Activated CD4-positive, alpha-beta T cell treated with anti-CD3 and anti-CD28 coated beads, Interleukin-2, amount 50 U/mL, for 16 hours (primary cell): ENCODE results near the gene EFCC1.

Source experiments
- DNase-seq: peaks from one replicate; pipeline ENCODE4 v3.0.0-alpha.2; 2020

EFCC1 gene

DNA sequence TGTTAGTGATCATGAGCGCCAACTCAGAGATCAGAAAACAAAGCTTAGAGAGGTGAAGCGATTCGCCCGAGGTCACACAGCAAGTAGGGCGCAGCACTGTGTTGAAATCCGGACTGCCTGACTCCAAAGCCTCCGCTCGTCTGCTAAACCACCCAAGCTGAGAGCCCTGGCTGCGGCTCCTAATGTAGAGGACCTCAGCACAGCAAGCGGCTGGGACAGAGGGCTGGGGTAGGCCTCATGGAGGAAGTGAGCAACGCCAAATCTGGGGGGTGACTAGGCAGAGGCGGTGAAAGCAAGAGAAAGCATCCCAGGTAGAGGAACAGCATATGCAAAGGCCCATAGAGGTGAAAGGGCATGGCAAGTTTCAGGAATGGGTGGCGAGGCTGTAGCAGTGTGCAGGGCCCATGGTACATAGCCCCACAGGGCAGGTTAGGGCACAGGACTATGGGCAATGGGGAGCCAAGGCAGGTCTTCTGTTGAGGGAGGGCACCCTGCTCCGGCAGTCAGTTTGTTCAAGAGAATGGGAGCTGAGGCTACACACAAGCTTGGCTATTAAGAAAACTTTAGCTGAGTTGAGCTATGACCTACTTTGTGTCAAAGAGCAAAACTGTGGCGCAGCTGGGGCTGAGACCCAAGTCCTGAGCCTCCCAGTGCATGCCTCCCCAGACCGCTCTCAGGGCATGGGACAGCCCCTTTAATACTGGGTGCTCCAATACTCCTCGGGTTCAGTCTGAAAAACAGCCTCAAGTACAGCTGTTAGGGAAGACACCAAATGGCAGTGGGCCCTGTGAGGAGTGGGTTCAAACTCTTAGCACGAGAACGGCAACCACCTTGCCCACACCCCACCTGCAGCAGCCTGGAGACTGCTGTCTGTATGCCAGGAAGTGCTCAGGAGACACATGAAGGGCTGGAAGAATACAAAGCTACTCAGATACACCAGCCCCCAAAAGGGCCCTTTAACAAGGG, 6.2 kb upstream of the EFCC1 start:
- no peak for DNase-seq

- DNase-seq = no peak
Measured at GRCh38 chr3:128995737-128996136, 5.4 kb upstream of the EFCC1 start.

GRCh38 chr3:128996200-128996599, 4.9 kb upstream of the EFCC1 start:
- no peak for DNase-seq

DNA sequence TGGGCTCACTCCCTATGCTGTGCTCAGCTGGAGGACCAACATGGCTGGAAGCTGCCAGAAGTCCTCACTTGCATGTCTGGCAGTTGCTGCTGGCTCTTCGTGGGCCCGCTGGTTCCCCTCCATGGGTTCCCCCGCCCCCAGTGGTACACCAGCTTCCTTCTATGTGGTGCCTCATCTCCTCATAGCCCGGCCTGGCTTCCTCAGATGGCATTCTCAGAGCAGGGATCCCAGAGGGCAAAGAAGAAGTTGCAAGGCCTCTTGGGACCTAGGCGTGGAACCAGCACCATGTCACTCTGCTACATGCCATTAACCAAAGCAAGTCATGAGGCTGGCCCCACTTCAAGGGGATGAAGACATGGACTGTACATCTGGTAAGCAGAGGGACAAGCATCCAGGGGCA, 4.4 kb upstream of the EFCC1 start:
- DNase-seq = no peak

GRCh38 chr3:128997486-128998133, 3.5 kb upstream of the EFCC1 start:
- no peak for DNase-seq

GRCh38 chr3:128998561-128998960, 2.5 kb upstream of the EFCC1 start:
- DNase-seq = no peak

GRCh38 chr3:128999102-128999501, 2.0 kb upstream of the EFCC1 start:
- DNase-seq = no peak

- DNase-seq = no peak
Measured at GRCh38 chr3:129000742-129001100, 383 bp upstream of the EFCC1 start.

DNA sequence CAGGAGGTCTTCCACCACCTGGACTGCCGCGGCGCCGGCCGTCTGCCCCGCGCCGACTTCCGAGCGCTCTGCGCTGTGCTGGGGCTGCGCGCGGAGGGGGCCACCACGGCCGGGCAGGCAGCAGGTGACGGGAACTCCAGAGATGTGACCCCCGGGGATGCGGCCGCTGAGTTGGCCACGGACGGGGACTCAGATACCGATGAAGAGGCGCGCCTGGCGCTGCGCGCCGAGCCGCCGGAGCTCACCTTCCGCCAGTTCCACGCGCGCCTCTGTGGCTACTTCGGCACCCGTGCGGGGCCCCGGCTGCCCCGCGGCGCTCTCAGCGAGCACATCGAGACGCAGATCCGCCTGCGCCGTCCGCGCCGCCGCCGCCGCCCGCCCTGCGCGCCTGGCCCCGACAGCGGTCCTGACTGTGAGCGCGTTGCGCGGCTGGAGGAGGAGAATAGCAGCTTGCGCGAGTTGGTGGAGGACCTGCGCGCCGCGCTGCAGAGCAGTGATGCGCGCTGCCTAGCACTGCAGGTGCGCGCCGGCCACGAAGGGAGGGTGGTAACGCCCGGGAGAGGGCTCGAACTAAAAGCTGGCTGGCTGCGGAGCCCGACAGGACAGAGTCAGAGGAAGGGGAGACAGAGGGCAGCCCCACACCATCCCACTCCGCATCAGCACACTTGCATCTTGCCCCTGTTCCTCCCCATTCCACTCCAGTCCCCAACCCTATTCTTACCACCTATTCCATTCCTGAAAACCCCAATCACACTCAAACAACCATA, 885 bp downstream of the EFCC1 start:
- no peak for DNase-seq

GRCh38 chr3:129002573-129003569, 1.8 kb downstream of the EFCC1 start:
- DNase-seq = no peak

DNA sequence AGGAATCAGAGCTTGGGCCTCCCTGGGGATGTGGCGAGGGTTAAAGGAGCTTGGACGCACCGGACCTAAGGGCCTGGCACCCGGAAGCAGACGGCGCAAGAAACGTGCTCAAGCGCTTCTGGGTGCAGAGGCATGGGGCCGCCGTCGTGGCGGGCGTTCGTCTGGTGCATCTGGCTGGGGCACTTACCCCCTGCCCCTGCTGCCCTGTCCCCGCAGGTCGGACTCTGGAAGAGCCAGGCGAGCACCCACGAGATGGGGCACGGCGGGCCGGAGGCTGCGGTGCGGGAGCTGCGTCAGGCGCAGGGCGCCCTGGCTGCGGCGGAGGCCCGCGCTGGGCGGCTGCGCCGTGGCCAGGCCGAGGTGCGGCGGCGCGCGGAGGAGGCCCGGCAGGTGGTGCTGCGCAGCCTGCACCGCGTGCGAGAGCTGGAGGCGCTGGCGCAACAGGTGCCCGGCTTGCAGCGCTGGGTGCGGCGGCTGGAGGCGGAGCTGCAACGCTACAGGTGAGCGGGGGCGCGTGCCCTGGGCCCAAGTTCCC, 2.5 kb downstream of the EFCC1 start:
- no peak for DNase-seq

DNA sequence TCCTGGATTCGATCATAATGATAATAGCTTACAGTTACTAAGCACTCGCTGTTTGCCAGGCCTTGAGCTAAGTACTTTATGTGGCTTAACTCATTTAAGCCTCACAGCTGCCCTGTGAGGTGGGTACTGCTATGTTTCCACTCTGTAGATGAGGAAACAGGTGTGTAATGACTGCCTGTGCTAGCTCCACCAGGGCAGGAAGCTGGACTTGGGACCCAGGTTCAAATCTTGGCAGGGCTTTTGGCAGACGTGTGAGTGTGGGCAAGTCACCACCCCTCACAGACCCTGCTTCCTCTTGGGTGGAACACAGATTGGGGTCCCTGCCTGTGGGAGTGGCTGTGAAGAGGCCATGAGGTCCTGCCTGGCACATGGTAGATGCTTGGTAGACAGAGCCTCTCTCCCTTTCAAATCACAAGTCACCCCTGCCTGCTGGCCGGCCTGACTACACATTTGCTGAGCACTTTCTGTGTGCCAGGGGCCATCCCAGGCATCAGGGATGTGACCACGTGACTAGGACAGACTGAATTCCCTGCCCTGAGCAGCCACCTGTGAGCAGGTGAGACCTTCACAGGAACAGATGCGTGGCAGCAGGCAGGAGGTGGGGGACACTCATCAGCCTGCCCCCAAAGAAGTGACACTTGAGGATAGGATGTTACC, 3.7 kb downstream of the EFCC1 start:
- no peak for DNase-seq

DNA sequence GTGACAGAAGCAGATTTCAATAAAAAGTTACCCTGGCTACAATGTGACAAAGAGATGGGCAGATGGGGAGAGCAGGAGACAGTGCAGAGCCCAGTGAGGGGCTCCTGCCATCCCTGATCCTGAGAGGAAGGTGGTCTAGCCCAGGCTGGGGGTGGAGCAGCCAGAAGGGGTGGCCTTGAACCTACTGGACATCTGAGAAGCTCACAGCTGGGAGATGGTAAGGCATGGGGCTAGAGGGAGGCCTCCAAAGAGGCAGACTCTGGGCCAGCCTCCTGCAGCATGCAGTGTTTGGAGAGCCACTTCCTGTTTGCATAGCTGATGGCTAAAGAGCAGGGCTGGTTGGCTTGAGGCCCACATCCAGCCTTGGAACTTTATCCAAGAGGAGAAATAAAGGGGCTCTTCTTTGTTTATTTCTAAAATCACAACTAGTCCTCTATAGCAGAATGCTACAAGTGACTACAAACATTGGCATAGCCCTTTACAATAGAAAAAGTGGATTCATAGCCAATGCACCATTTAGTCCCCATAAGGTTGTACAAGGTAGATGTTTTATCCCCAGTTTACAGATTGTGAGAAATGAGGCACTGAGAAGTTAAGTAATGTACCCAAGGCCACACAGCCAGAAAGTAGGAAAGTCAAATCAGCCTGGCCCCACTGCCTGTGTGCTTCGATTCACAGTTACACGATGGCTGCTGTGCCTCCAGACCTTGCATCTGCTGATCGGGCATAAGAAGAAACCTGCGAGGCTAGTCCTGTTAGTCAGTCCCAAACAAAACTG, 4.6 kb downstream of the EFCC1 start:
- no peak for DNase-seq

DNA sequence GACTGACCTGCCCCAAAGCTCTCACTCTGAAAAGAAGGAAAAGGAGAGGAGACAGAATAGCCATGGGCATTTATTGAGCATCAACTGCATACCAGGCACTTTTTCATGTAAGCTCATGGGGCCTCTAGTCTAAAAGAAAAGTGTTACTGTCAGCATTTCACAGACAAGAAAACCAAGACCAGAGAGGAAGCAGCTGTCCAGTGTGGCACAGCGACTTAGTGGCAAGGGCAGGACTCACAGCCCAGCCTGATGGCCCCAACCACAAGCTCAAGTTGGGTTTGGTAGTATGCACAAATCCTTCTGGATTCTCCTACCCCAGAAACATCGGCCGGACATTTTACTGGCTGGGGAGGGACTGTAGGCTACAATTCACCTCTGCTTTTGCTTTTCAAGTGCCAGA, 5.8 kb downstream of the EFCC1 start:
- no peak for DNase-seq

- no peak for DNase-seq
Measured at GRCh38 chr3:129007792-129008191, 6.7 kb downstream of the EFCC1 start.

- no peak for DNase-seq
Measured at GRCh38 chr3:129009266-129009665, 8.2 kb downstream of the EFCC1 start.

DNA sequence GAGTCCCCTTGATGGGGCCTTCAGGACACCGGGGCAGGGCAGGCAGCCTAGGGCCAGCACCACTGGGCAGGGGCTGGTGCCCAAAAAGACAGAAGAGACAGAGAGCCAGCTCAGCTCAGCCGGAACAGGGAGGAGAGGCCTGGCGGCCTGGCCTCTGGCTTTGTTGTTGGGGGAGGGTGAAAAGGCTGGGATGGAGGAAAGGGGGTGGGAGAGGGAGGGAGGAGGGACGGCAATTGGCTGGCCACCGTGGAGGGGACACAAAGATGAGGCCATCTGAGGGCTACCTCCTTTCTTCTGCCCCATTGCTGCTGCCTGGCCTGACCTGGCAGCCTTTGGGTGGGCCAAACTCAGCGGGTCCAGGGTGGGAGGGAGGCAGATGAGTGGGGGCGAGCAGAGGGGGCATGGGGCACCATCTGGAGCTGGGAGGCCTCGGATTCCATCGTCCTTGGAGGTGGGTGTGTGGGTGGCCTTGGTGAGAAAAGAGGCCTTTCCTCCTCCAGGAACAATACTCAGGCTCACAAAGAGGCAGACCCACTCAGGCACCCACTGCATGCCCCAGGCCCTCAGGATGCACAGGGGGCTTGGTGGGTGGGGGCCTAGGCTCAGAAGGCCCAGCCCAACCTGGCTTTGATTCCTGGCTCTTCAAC, 9.3 kb downstream of the EFCC1 start:
- no peak for DNase-seq

- DNase-seq = no peak
Measured at GRCh38 chr3:129013491-129013891, 12.4 kb downstream of the EFCC1 start.

DNA sequence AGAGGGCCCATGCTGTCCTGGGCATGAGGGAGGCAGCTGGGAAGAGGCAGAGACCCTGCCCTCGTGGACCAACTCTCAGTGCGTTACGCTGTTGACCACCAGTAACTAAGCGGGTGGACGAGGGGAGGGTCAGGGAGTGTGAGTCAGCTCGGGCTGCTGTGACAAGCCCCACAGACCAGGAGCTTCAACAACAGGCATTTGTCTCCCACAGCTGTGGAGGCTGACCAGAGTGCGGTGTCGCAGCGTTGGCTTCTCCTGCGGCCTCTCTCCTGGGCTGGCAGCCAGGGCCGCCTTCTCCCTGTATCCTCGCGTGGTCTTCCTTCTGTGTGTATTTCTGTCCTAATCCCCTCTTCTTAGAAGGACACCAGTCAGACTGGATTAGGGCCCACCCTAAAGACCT, 13.0 kb downstream of the EFCC1 start:
- no peak for DNase-seq

- DNase-seq = no peak
Measured at GRCh38 chr3:129014793-129015345, 13.8 kb downstream of the EFCC1 start.
